NCI-H1105 (cell line): ENCODE measurements around the gene SF3B1.
"Not testable (repeated sequence)": the region's sequence is repeated elsewhere in the genome, so short reads cannot be mapped to it uniquely, and the experiment has no call there.

Experiments used
- DNase-seq: peaks from one replicate; lab custom pipeline; 2025; lab: John Stamatoyannopoulos, UW

The SF3B1 gene

GRCh38 chr2:197379308-197379917, 55.4 kb downstream of the SF3B1 start:
- DNase-seq: not testable (repeated sequence)

GRCh38 chr2:197378494-197379307, 56.1 kb downstream of the SF3B1 start:
- DNase-seq: peak; percentile 57

- no peak for DNase-seq
Observed at GRCh38 chr2:197378086-197378485, 56.7 kb downstream of the SF3B1 start.

- DNase-seq: no peak
Observed at GRCh38 chr2:197377670-197378069, 57.2 kb downstream of the SF3B1 start.

- no peak for DNase-seq
Observed at GRCh38 chr2:197372592-197372991, 62.2 kb downstream of the SF3B1 start.

GRCh38 chr2:197370664-197371063, 64.2 kb downstream of the SF3B1 start:
- not testable (repeated sequence) for DNase-seq

- DNase-seq: no peak
Observed at GRCh38 chr2:197369933-197370320, 64.9 kb downstream of the SF3B1 start.

GRCh38 chr2:197369228-197369932, 65.4 kb downstream of the SF3B1 start:
- no peak for DNase-seq

- no peak for DNase-seq
Observed at GRCh38 chr2:197368412-197368811, 66.4 kb downstream of the SF3B1 start.

GRCh38 chr2:197363998-197364397, 70.8 kb downstream of the SF3B1 start:
- no peak for DNase-seq

- no peak for DNase-seq
Observed at GRCh38 chr2:197360744-197361156, 74.1 kb downstream of the SF3B1 start.

GRCh38 chr2:197359859-197360258, 75.0 kb downstream of the SF3B1 start:
- DNase-seq: no peak

GRCh38 chr2:197358931-197359330, 75.9 kb downstream of the SF3B1 start:
- DNase-seq: no peak

GRCh38 chr2:197357986-197358385, 76.8 kb downstream of the SF3B1 start:
- DNase-seq: no peak

- DNase-seq: no peak
Observed at GRCh38 chr2:197356136-197356535, 78.7 kb downstream of the SF3B1 start.

GRCh38 chr2:197354169-197354558, 80.7 kb downstream of the SF3B1 start:
- no peak for DNase-seq

GRCh38 chr2:197353393-197354168, 81.2 kb downstream of the SF3B1 start:
- no peak for DNase-seq

GRCh38 chr2:197349699-197350098, 85.1 kb downstream of the SF3B1 start:
- DNase-seq: no peak

GRCh38 chr2:197348721-197349360, 86.0 kb downstream of the SF3B1 start:
- no peak for DNase-seq

- DNase-seq: no peak
Observed at GRCh38 chr2:197345846-197346370, 88.9 kb downstream of the SF3B1 start.

- DNase-seq: not testable (repeated sequence)
Observed at GRCh38 chr2:197343968-197344367, 90.9 kb downstream of the SF3B1 start.
